HEK293 (cell line): Measurements from ENCODE around the gene TCF7L1.

Source experiments
- CTCF ChIA-PET: fragments of 350-600 bp; formaldehyde crosslinking; extraction: SDS; loops from one replicate; lab custom pipeline; 2021; ENCODE audit warnings: antibody characterized with exemption; lab: Yijun Ruan, JAX
- POLR2A ChIA-PET: fragments of 300-600 bp; formaldehyde crosslinking; extraction: SDS; loops from one replicate; lab custom pipeline; 2020; ENCODE audit warnings: antibody characterized with exemption, inconsistent platforms; lab: Yijun Ruan, JAX
- H3K27ac ChIP-seq: fragments of 200-500 bp; sonication (Bioruptor generic); 2 replicates; pipeline ENCODE4 v1.5.1; 2014; ENCODE audit warnings: low read depth, low read length, control low read depth, inconsistent platforms; ENCODE audit errors: extremely low read depth
- H3K36me3 ChIP-seq, 2 experiments: fragments of 200-500 bp in 1 of 2; sonication (Bioruptor generic) in 1 of 2; 1 replicate in 1 of 2; 2 replicates in 1 of 2; pipeline ENCODE4 v1.5.1; 2014 to 2017; ENCODE audit warnings: inconsistent platforms in 2 of 2, low read length in 2 of 2; ENCODE audit not compliant: control insufficient read depth in 2 of 2, insufficient read depth in 1 of 2
- H3K4me1 ChIP-seq: fragments of 200-500 bp; sonication (Bioruptor generic); 2 replicates; pipeline ENCODE4 v1.5.1; 2014; ENCODE audit warnings: mild to moderate bottlenecking, low read length, inconsistent platforms; ENCODE audit not compliant: control insufficient read depth, insufficient read depth
- H3K4me3 ChIP-seq: 2 replicates; pipeline ENCODE4 v1.5.1; 2011; ENCODE audit warnings: low read depth, mild to moderate bottlenecking, control low read depth, low read length, moderate library complexity
- H3K9me3 ChIP-seq: fragments of 200-500 bp; sonication (Bioruptor generic); 2 replicates; pipeline ENCODE4 v1.5.1; 2014; ENCODE audit warnings: low read depth, low read length, inconsistent platforms; ENCODE audit not compliant: control insufficient read depth, insufficient read depth
- MYNN ChIP-seq: fragments of 450-650 bp; formaldehyde crosslinking; IDR thresholded peaks from 2 replicates; pipeline ENCODE4 v1.5.1; 2016; ENCODE audit warnings: missing biosample characterization, missing genetic modification characterization, borderline replicate concordance
- OSR2 ChIP-seq: fragments of 450-650 bp; formaldehyde crosslinking; IDR thresholded peaks from 2 replicates; pipeline ENCODE4 v1.5.1; 2016; ENCODE audit warnings: missing biosample characterization, missing genetic modification characterization
- PRDM1 ChIP-seq: fragments of 450-650 bp; formaldehyde crosslinking; IDR thresholded peaks from 2 replicates; pipeline ENCODE4; 2016; ENCODE audit warnings: missing biosample characterization, missing genetic modification characterization
- SP3 ChIP-seq: fragments of 450-650 bp; formaldehyde crosslinking; IDR thresholded peaks from 2 replicates; pipeline ENCODE4 v1.5.1; 2016; ENCODE audit warnings: missing biosample characterization, missing genetic modification characterization
- WT1 ChIP-seq: fragments of 450-650 bp; formaldehyde crosslinking; IDR thresholded peaks from 2 replicates; pipeline ENCODE4 v1.5.1; 2016; ENCODE audit warnings: missing biosample characterization, missing genetic modification characterization
- ZNF132 ChIP-seq: fragments of 450-650 bp; formaldehyde crosslinking; IDR thresholded peaks from 2 replicates; pipeline ENCODE4 v1.5.1; 2017; ENCODE audit warnings: missing biosample characterization, missing genetic modification characterization, borderline replicate concordance
- ZNF133 ChIP-seq: fragments of 450-650 bp; formaldehyde crosslinking; IDR thresholded peaks from 2 replicates; pipeline ENCODE4 v1.5.1; 2016; ENCODE audit warnings: missing biosample characterization, missing genetic modification characterization
- ZNF223 ChIP-seq: fragments of 450-650 bp; formaldehyde crosslinking; IDR thresholded peaks from 2 replicates; pipeline ENCODE4 v1.5.1; 2016; ENCODE audit warnings: missing biosample characterization, missing genetic modification characterization
- ZNF366 ChIP-seq: fragments of 450-650 bp; formaldehyde crosslinking; conservative IDR thresholded peaks from 2 replicates; pipeline ENCODE4 v1.5.1; 2016; ENCODE audit warnings: missing biosample characterization, missing genetic modification characterization
- ZNF48 ChIP-seq: fragments of 450-650 bp; formaldehyde crosslinking; IDR thresholded peaks from 2 replicates; pipeline ENCODE4 v1.5.1; 2016; ENCODE audit warnings: missing biosample characterization, missing genetic modification characterization
- ZNF623 ChIP-seq: fragments of 450-650 bp; formaldehyde crosslinking; IDR thresholded peaks from 2 replicates; pipeline ENCODE4 v1.5.1; 2016; ENCODE audit warnings: missing biosample characterization, missing genetic modification characterization
- ZNF776 ChIP-seq: fragments of 450-650 bp; formaldehyde crosslinking; IDR thresholded peaks from 2 replicates; pipeline ENCODE4 v1.5.0; 2017; ENCODE audit warnings: missing biosample characterization, missing genetic modification characterization, borderline replicate concordance
- TF ChIP-seq, protein P1 (sequence below): fragments of 450-650 bp; formaldehyde crosslinking; IDR thresholded peaks from 2 replicates; pipeline ENCODE4 v1.5.1; 2016; ENCODE audit warnings: missing biosample characterization, missing genetic modification characterization
- TF ChIP-seq, protein P2 (sequence below): fragments of 450-650 bp; formaldehyde crosslinking; IDR thresholded peaks from 2 replicates; pipeline ENCODE4 v1.5.1; 2016; ENCODE audit warnings: missing biosample characterization, missing genetic modification characterization, low read depth

The TCF7L1 gene

GRCh38 chr2:85307527-85307897 is 174.3 kb downstream of the TCF7L1 start:
- TF ChIP-seq MYNN (tag by site-specific recombination) (no peak), ZNF223 (no peak)
- TF ChIP-seq, protein P1, sequence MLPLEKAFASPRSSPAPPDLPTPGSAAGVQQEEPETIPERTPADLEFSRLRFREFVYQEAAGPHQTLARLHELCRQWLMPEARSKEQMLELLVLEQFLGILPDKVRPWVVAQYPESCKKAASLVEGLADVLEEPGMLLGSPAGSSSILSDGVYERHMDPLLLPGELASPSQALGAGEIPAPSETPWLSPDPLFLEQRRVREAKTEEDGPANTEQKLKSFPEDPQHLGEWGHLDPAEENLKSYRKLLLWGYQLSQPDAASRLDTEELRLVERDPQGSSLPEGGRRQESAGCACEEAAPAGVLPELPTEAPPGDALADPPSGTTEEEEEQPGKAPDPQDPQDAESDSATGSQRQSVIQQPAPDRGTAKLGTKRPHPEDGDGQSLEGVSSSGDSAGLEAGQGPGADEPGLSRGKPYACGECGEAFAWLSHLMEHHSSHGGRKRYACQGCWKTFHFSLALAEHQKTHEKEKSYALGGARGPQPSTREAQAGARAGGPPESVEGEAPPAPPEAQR = no peak
- TF ChIP-seq, protein P2, sequence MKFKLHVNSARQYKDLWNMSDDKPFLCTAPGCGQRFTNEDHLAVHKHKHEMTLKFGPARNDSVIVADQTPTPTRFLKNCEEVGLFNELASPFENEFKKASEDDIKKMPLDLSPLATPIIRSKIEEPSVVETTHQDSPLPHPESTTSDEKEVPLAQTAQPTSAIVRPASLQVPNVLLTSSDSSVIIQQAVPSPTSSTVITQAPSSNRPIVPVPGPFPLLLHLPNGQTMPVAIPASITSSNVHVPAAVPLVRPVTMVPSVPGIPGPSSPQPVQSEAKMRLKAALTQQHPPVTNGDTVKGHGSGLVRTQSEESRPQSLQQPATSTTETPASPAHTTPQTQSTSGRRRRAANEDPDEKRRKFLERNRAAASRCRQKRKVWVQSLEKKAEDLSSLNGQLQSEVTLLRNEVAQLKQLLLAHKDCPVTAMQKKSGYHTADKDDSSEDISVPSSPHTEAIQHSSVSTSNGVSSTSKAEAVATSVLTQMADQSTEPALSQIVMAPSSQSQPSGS (tag by site-specific recombination) = no peak
- Histone ChIP-seq H3K4me1 (no peaks in the 10 kb centered on the region), H3K4me3 (no peak overlapping the region), H3K9me3 (no peaks in the 10 kb centered on the region), H3K27ac (no peak overlapping the region), H3K36me3 (peaks cover 0 to 26% of the 10 kb centered on the region in 2 experiments; a peak in 1 of 3 replicates)
- ChIA-PET CTCF (no interaction called here), POLR2A (no interaction called here)

DNA sequence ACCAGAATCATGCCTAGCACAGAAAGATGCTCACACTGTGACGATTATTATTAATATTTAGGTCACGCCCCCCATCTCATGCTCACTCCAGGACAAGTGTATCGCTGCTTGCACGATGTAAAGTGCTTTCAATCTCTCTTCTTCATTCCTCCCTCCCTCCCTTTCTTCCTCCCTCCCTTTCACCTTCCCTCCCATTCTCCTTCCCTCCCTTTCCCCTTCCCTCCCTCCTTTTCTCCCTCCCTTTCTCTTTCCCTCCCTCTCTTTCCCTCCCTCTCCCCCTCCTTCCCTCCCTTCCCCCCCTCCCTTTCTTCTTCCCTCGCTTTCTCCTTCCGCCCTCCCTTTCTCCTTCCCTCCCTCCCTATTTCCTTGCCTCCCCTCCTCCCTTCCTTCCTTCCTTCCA is 175.0 kb downstream of the TCF7L1 start:
- Histone ChIP-seq H3K36me3 (peaks cover 0 to 26% of the 10 kb centered on the region in 2 experiments; a peak in 1 of 3 replicates), H3K4me1 (no peaks in the 10 kb centered on the region), H3K27ac (no peak overlapping the region), H3K9me3 (no peaks in the 10 kb centered on the region), H3K4me3 (no peak overlapping the region)
- POLR2A ChIA-PET = no interaction called here
- TF ChIP-seq ZNF623 (tag by site-specific recombination) (no peak), ZNF366 (0 out of 2 replicates have a peak, but pooled peaks have one; percentile 42), OSR2 (tag by site-specific recombination) (no peak), PRDM1 (tag by site-specific recombination) (peak; percentile 79), ZNF776 (tag by site-specific recombination) (no peak), WT1 (tag by site-specific recombination) (peak; percentile 47; the same call in 1 of the 2 replicates), ZNF48 (tag by site-specific recombination) (no peak)
- CTCF ChIA-PET = interaction anchor here (1.2 kb wide), 1 partner anchor 244 kb away, joined by 3 read pairs; no protein-coding TSS in a partner anchor

DNA sequence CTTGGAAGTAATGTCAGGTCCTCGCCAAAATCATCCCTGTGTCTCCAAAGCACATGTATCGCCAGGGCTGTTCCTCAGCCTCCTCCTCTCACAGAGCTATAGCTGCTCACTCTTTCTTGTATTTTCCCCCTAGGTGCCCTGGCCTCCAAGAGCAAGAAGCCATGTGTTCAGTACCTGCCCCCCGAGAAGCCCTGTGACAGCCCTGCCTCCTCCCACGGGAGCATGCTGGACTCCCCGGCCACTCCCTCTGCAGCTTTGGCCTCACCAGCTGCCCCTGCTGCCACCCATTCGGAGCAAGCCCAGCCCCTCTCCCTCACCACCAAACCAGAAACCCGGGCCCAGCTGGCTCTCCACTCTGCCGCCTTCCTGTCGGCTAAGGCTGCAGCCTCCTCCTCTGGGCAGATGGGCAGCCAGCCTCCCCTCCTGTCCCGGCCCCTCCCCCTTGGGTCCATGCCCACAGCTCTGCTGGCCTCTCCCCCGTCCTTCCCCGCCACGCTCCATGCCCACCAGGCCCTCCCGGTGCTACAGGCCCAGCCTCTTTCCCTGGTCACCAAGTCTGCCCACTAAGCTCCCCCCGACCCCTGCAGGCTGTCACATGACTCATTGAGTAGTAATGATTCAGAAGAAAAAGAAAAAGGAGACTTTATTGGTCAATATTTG is 175.8 kb downstream of the TCF7L1 start:
- Histone ChIP-seq H3K4me3 (no peak overlapping the region), H3K4me1 (no peaks in the 10 kb centered on the region), H3K36me3 (peaks cover 0 to 23% of the 10 kb centered on the region in 2 experiments; a peak in 1 of 3 replicates), H3K27ac (no peak overlapping the region), H3K9me3 (no peaks in the 10 kb centered on the region)
- TF ChIP-seq SP3 (tag by site-specific recombination) (0 out of 2 replicates have a peak, but pooled peaks have one; percentile 35), ZNF132 (tag by site-specific recombination) (no peak), ZNF133 (tag by site-specific recombination) (no peak)
- CTCF ChIA-PET = interaction anchor here (0.6 to 1.2 kb wide), 7 partner anchors 8 to 994 kb away, joined by 3 to 4 read pairs (median 3); no protein-coding TSS in a partner anchor
- POLR2A ChIA-PET = interaction anchor here (1.2 to 1.4 kb wide), 2 partner anchors 11 to 13 kb away, joined by 3 to 4 read pairs; no protein-coding TSS in a partner anchor
